Endometrium (tissue), 2 donors: Measurements from ENCODE around the gene C18orf54.
"Not testable (repeated sequence)": the region's sequence is repeated elsewhere in the genome, so short reads cannot be mapped to it uniquely, and the experiment has no call there.

Experiments
- FAIRE-seq: peaks from 2 replicates; lab custom pipeline; 2012; peaks lifted over from hg19 to GRCh38; lab: Jason Lieb, UNC
- donor health status: control.
- donor health status: control.

C18orf54 gene

GRCh38 chr18:54357660-54358494 is at the start of gene C18orf54, which contains the start of gene STARD6:
Gene C18orf54, plus strand, starts transcription at chr18:54357906. Its CDS starts 2,667 bp downstream, at chr18:54360573.
Gene STARD6, minus strand, starts transcription at chr18:54357858. Its CDS starts 3,285 bp downstream, at chr18:54354573.
- no peak for FAIRE-seq

GRCh38 chr18:54309564-54309963 is 48.1 kb upstream of the C18orf54 start:
- not testable (repeated sequence) for FAIRE-seq

- no peak for FAIRE-seq
Measured at GRCh38 chr18:54316071-54316820, 41.5 kb upstream of the C18orf54 start.

GRCh38 chr18:54323561-54323960 is 34.1 kb upstream of the C18orf54 start:
- no peak for FAIRE-seq

- FAIRE-seq: no peak
Measured at GRCh38 chr18:54323970-54324369, 33.7 kb upstream of the C18orf54 start.

- FAIRE-seq: no peak
Measured at GRCh38 chr18:54327818-54328217, 29.9 kb upstream of the C18orf54 start.

- FAIRE-seq: no peak
Measured at GRCh38 chr18:54329787-54330186, 27.9 kb upstream of the C18orf54 start.

GRCh38 chr18:54330768-54331548 is 26.7 kb upstream of the C18orf54 start:
- no peak for FAIRE-seq

GRCh38 chr18:54335638-54336173 is 22.0 kb upstream of the C18orf54 start:
- no peak for FAIRE-seq

- FAIRE-seq: no peak
Measured at GRCh38 chr18:54338230-54338629, 19.5 kb upstream of the C18orf54 start.

GRCh38 chr18:54351186-54351585 is 6.5 kb upstream of the C18orf54 start:
- no peak for FAIRE-seq

GRCh38 chr18:54357082-54357659 is 535 bp upstream of the C18orf54 start:
- no peak for FAIRE-seq

- no peak for FAIRE-seq
Measured at GRCh38 chr18:54358495-54359040, 862 bp downstream of the C18orf54 start.

- FAIRE-seq: no peak
Measured at GRCh38 chr18:54359233-54359632, 1.5 kb downstream of the C18orf54 start.

GRCh38 chr18:54360406-54360805 is 2.7 kb downstream of the C18orf54 start:
- no peak for FAIRE-seq

GRCh38 chr18:54378057-54378456 is 20.4 kb downstream of the C18orf54 start:
- FAIRE-seq: no peak

GRCh38 chr18:54381640-54382039 is 23.9 kb downstream of the C18orf54 start:
- FAIRE-seq: no peak

GRCh38 chr18:54382076-54382475 is 24.4 kb downstream of the C18orf54 start:
- no peak for FAIRE-seq

- FAIRE-seq: no peak
Measured at GRCh38 chr18:54382733-54383252, 25.1 kb downstream of the C18orf54 start.

GRCh38 chr18:54386043-54386442 is 28.3 kb downstream of the C18orf54 start:
- FAIRE-seq: no peak
